ENCODE data around the gene ERMN.
A peak's percentile ranks its signal among the peaks of the same experiment; 100 is the strongest.

The ERMN gene

GRCh38 chr2:157329524-157329923 lies 3.9 kb upstream of the ERMN start:
- no peak for DNase-seq (ENCODE audit: low read depth)

DNA sequence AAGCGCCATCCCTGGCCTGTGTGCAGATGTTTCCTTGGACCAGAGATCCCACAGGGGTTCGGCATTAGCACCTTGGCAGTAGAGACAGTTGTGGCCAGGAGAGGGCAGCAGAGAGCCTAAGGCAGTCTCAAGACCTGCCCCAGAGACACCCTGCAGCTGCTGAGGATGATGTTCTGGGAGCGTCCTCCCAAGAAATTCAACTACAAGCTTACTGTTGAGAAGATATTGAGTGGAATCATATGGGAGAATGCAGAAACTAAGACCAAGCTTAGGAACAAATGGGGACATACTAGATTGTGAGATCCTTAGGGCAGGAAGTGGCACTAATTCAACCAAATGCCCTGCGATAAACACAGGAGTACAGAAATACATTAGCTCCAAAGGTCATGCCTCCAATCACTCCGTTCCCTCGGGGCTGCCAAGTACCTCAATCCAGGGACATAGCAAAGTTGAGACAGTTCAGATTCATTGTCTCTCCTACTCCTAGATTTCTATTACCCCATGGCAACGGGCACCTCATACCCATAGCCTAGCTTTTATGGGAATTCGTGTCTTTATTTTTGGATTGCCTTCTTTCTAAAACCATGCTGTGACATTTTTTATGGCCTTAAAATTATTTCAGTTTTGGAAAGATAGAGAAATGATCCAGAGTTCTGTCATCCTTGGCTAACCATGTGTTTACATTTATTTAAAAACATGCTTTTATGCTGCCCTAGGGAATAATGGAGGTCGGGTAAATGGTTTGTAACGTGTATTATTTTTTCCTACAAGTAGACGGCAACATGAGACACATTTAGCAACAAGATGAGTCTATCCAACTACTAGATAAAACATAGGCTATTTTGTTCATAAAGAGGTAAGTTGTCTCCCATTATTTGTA lies 2.2 kb upstream of the ERMN start:
- peak; percentile 49 for DNase-seq (ENCODE audit: low read depth)

- no peak for DNase-seq (ENCODE audit: low read depth)
These were observed 1.6 kb upstream of the ERMN start for GRCh38 chr2:157327200-157327599.

DNA sequence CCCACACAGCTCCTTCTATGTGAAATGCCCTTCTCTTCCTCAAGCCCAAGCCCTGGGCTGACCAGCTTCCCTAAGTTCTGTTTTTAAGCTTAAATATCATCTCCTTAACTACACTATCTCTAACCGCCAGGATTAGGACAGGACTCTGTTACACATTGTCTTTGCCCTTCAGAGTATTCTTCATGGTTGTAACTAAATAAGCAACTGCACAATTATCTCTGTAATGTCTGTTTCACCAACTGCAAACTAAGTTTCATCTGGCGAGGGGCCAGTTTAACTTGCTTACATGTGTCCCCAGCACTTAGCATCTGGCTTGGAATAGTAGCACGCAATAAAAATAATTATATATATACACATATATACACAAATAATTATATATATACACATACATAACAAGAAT lies 1.1 kb upstream of the ERMN start:
- no peak for DNase-seq (ENCODE audit: low read depth)

DNA sequence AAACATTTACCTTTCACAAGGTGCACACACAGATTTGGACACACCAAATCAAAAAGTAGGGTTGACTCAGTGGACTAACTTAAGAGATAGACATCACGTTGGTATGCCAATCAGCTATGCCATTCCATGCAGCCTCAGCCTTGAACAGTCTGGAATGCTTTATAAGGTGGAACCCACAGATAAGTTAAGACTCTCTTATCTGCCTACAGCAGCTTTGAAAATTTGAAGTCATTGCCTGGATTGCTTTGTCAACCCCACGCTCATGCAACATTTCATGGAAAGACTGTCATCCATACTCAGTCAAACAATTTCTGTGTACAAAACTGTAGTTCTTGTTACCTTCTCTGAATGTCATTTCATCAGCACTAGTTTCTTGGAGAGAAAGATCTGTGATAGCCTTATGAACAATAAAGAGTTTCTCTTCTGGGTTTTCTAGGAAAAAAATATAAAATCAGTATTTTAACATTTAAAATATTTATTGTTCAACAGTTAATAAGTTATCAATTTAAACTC lies 1.2 kb downstream of the ERMN start:
- DNase-seq (ENCODE audit: low read depth): no peak

DNA sequence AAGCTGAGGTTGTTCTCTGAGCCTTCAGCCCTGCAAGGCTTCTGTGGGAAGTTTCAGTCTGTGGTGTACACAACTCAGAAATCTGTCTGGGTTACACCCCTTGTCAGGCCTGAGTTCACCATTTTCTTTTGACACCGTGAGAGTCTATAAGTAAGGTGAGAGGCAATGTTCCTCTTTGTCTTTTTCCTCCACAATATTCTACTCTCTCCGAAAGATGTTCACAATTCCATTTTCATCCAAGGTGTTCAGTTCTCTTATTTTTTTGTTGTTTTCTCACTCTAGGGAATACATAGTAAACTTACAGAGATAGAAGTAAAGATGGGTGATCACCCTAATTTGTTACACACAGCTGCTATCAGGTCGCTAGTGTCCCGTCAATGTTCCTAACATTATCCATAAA lies 3.2 kb downstream of the ERMN start:
- DNase-seq (ENCODE audit: low read depth): no peak

DNA sequence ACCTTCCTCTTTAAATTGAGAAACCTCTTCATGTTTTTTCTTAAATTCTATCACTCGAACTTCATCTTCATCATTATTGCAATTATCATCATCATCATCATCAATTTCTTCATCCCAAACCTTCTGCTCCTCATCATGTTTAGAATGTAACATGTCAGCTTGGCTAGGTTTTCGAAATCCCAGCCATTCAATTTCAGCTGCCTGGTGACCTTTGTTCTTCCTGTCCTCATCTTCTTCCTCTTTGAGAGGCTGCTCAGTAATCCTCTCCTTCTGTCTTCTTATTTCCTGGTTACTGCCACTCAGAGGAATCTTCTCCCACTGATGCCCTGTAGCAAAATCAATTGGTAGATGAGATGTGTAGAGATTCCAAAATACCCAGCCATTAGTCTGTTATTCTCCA lies 4.2 kb downstream of the ERMN start:
- DNase-seq (ENCODE audit: low read depth): no peak

GRCh38 chr2:157320409-157320808 lies 5.2 kb downstream of the ERMN start:
- no peak for DNase-seq (ENCODE audit: low read depth)

GRCh38 chr2:157319795-157320194 lies 5.8 kb downstream of the ERMN start:
- DNase-seq (ENCODE audit: low read depth): no peak

GRCh38 chr2:157318884-157319283 lies 6.7 kb downstream of the ERMN start:
- no peak for DNase-seq (ENCODE audit: low read depth)

DNA sequence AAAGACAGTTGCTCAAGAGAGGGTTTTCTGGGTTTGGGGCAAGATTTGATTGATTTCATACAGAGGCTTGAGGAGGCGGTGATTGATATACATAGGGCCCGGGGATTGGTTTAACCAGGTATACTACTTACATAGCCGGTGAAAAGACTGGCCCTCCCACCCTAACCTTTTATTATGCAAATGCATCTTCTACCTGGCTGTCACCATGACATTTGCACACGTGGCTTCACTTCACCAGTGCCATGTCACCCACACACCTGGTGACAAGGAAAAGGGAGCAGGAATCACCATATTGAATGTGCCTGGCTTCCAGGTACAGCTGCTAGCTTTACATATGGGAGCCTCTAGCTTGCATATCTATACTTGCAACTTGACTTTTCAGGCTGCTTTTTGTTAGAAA lies 9.7 kb downstream of the ERMN start:
- no peak for DNase-seq (ENCODE audit: low read depth)

- DNase-seq (ENCODE audit: low read depth): peak; percentile 74
These were observed 12.6 kb downstream of the ERMN start for GRCh38 chr2:157312866-157313486.

- no peak for DNase-seq (ENCODE audit: low read depth)
These were observed 13.9 kb downstream of the ERMN start for GRCh38 chr2:157311706-157312105.

DNA sequence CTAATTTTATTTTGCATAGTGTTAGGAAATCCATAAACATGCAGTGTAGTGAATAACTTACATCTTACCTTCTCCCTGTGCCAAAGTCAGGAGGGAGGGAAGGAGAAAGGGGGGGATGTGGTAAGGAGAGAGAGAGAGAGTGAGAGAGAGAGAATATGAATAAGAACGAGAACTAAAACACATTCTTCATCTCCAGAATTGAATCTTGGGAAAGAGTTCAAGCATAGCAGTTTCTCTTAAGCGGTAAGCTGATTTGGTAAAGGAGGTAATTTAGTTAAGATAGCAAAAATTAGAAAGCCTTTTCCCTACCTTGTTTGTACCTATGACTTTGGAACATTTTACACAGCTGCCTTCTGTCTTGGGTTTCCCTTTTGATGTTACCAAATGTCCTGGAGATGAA lies 15.7 kb downstream of the ERMN start:
- no peak for DNase-seq (ENCODE audit: low read depth)

GRCh38 chr2:157307021-157307420 lies 18.6 kb downstream of the ERMN start:
- no peak for DNase-seq (ENCODE audit: low read depth)

GRCh38 chr2:157305723-157306110 lies 19.9 kb downstream of the ERMN start:
- DNase-seq (ENCODE audit: low read depth): no peak

GRCh38 chr2:157304811-157305722 lies 20.6 kb downstream of the ERMN start:
- peak; percentile 58 for DNase-seq (ENCODE audit: low read depth)

- no peak for DNase-seq (ENCODE audit: low read depth)
These were observed 22.0 kb downstream of the ERMN start for GRCh38 chr2:157303612-157304011.

- peak; percentile 31 for DNase-seq (ENCODE audit: low read depth)
These were observed 23.0 kb downstream of the ERMN start for GRCh38 chr2:157302492-157303099.

GRCh38 chr2:157301307-157301706 lies 24.3 kb downstream of the ERMN start:
- no peak for DNase-seq (ENCODE audit: low read depth)

GRCh38 chr2:157296958-157297357 lies 28.7 kb downstream of the ERMN start:
- no peak for DNase-seq (ENCODE audit: low read depth)

GRCh38 chr2:157296490-157296889 lies 29.1 kb downstream of the ERMN start:
- no peak for DNase-seq (ENCODE audit: low read depth)

All from HS-5 (cell line).